OCI-LY3 (cell line): ENCODE data around the gene KRTAP12-3.

ENCODE experiments used
- EZH2phosphoT487 ChIP-seq: fragments of 200-600 bp; shearing (Covaris generic); IDR thresholded peaks from 2 replicates; pipeline ENCODE4 v1.6.1; 2018; ENCODE audit warnings: antibody characterized with exemption, mixed run types, low read depth
- TF ChIP-seq, protein P1 (sequence below): fragments of 200-600, 300-600 bp; sonication (generic); IDR thresholded peaks from 2 replicates; pipeline ENCODE4 v1.5.1; 2014; ENCODE audit warnings: antibody characterized with exemption, low read length, low read depth

GRCh38 chr21:44619886-44620285 is 37.8 kb upstream of the KRTAP12-3 start:
- TF ChIP-seq, protein P1, sequence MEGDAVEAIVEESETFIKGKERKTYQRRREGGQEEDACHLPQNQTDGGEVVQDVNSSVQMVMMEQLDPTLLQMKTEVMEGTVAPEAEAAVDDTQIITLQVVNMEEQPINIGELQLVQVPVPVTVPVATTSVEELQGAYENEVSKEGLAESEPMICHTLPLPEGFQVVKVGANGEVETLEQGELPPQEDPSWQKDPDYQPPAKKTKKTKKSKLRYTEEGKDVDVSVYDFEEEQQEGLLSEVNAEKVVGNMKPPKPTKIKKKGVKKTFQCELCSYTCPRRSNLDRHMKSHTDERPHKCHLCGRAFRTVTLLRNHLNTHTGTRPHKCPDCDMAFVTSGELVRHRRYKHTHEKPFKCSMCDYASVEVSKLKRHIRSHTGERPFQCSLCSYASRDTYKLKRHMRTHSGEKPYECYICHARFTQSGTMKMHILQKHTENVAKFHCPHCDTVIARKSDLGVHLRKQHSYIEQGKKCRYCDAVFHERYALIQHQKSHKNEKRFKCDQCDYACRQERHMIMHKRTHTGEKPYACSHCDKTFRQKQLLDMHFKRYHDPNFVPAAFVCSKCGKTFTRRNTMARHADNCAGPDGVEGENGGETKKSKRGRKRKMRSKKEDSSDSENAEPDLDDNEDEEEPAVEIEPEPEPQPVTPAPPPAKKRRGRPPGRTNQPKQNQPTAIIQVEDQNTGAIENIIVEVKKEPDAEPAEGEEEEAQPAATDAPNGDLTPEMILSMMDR, result no peak
- TF ChIP-seq EZH2phosphoT487, result no peak
